Tibial nerve (tissue), 4 donors: ENCODE measurements around the gene RGS7. TPM values are rescaled to one million over a fixed set of nuclear protein-coding genes. Genes with fewer than 3 reads are reported as not detected.

ENCODE experiments used
- DNase-seq, 2 donors: peaks; one replicate each; pipeline ENCODE4 v3.0.0-alpha.2; 2019; ENCODE audit warnings: low spot score in 2 of 2
- H3K27ac ChIP-seq, 4 donors: fragments of 200-600 bp; sonication (generic) in 3 of 4; one replicate each; pipeline ENCODE4 v1.5.1; 2017 to 2019; ENCODE audit warnings: mild to moderate bottlenecking in 1 of 4
- H3K27me3 ChIP-seq, 2 donors: fragments of 200-600 bp; sonication (generic) in 1 of 2; one replicate each; pipeline versions ENCODE4 v1.5.1 to v1.6.0; 2017 to 2019
- H3K36me3 ChIP-seq, 3 donors: fragments of 200-600 bp; sonication (generic); one replicate each; pipeline ENCODE4 v1.5.1; 2018 to 2019
- H3K4me1 ChIP-seq, 4 donors: fragments of 200-600 bp; sonication (generic) in 3 of 4; one replicate each; pipeline ENCODE4 v1.5.1; 2017 to 2019
- H3K4me3 ChIP-seq, 4 donors: fragments of 200-600 bp; sonication (generic) in 3 of 4; one replicate each; pipeline ENCODE4 v1.5.1; 2017 to 2019; ENCODE audit warnings: mild to moderate bottlenecking in 1 of 4, moderate library complexity in 1 of 4
- H3K9me3 ChIP-seq, 4 donors: fragments of 200-600 bp; sonication (generic) in 3 of 4; one replicate each; pipeline ENCODE4 v1.5.1; 2017 to 2019
- EP300 ChIP-seq, 2 donors: sonication (generic); formaldehyde crosslinking; IDR thresholded peaks; one replicate each; pipeline ENCODE4 v1.6.1; 2017; ENCODE audit warnings: antibody characterized with exemption in 2 of 2, mild to moderate bottlenecking in 1 of 2
- POLR2A ChIP-seq, 2 donors: fragments of 450-650 bp; IDR thresholded peaks; one replicate each; pipeline ENCODE4 v1.6.1; 2017; ENCODE audit warnings: antibody characterized with exemption in 2 of 2, mild to moderate bottlenecking in 2 of 2, moderate library complexity in 2 of 2
- WGBS, 2 donors: methylation state at CpG; one replicate each; pipeline ENCODE4 v1.1.5; 2018; 5-methylcytosine and 5-hydroxymethylcytosine counted together
- total RNA-seq, 4 donors: library from RNA; depleted of rRNA; stranded (reverse); fragments of >200 nt; gene quantifications; one replicate each; pipeline ENCODE4 v1.1.0, GENCODE V29; 2016
- TF ChIP-seq, protein P1 (sequence below), 5 experiments: fragments of 200-600 bp in 3 of 5; fragments of 450-650 bp in 2 of 5; sonication (generic) in 3 of 5; IDR thresholded peaks; one replicate each; pipeline ENCODE4 v1.5.1; 2016 to 2019; ENCODE audit warnings: antibody characterized with exemption in 5 of 5, mild to moderate bottlenecking in 3 of 5, moderate library complexity in 2 of 5

RGS7 gene
- total RNA-seq, 4 donors from 2014 or later, result 0.39 to 1.5 (median 1.0) TPM; not detected in 1

DNA sequence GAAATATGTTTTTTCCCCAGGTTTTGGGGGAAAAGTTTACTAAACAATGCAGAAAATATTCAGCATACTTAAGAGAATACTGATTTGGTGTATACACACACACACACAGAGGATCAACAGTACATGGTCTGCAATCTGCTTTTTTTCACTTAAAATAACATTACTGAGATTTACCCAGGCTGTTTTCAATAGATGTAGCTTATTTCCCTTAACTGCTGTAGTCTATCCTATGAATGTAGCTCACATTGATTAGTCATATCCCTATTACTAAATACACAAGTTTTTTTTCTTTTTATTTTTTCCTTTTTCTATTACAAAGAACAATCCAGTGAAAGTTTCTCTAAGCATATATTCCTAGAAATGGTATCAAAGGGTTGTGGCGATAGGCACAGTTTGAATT lies 478.4 kb downstream of the RGS7 start:
- Histone ChIP-seq H3K4me3 (no peak overlapping the region), H3K27me3 (no peaks in the 10 kb centered on the region), H3K36me3 (no peaks in the 10 kb centered on the region), H3K4me1 (no peaks in the 10 kb centered on the region), H3K27ac (no peak overlapping the region), H3K9me3 (no peaks in the 10 kb centered on the region)
- TF ChIP-seq, protein P1, sequence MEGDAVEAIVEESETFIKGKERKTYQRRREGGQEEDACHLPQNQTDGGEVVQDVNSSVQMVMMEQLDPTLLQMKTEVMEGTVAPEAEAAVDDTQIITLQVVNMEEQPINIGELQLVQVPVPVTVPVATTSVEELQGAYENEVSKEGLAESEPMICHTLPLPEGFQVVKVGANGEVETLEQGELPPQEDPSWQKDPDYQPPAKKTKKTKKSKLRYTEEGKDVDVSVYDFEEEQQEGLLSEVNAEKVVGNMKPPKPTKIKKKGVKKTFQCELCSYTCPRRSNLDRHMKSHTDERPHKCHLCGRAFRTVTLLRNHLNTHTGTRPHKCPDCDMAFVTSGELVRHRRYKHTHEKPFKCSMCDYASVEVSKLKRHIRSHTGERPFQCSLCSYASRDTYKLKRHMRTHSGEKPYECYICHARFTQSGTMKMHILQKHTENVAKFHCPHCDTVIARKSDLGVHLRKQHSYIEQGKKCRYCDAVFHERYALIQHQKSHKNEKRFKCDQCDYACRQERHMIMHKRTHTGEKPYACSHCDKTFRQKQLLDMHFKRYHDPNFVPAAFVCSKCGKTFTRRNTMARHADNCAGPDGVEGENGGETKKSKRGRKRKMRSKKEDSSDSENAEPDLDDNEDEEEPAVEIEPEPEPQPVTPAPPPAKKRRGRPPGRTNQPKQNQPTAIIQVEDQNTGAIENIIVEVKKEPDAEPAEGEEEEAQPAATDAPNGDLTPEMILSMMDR (IDR thresholded peaks at IDR 0.05), result no peak
- TF ChIP-seq EP300 (IDR thresholded peaks at IDR 0.05) (no peak), POLR2A (IDR thresholded peaks at IDR 0.05) (no peak)
- 77 to 81% methylated on average over 1 of the region's 1 CpG for WGBS, 2 donors
- DNase-seq, result no peak

DNA sequence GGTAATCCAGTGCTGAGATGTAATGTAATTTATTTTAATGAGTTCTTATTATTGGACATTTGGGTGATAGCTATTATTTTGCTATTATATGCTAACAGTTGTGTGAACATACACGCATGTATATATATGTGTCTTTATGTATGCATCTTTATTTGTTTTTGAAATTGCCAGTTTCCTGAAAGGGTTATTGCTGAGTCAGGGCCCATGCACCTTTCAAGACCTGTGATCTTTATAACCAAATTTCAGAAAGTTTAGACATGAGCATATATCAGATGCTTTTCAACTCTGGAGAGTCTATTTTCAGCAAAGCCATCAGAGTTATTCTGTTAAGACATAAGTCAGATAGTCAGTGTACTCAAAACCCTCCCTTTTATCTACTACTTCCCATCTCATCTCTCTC lies 479.4 kb downstream of the RGS7 start:
- 81 to 97% methylated on average over 1 of the region's 1 CpG for WGBS, 2 donors
- Histone ChIP-seq H3K4me1 (no peaks in the 10 kb centered on the region), H3K4me3 (no peak overlapping the region), H3K36me3 (no peaks in the 10 kb centered on the region), H3K27ac (no peak overlapping the region), H3K9me3 (no peaks in the 10 kb centered on the region), H3K27me3 (no peaks in the 10 kb centered on the region)
- DNase-seq, result no peak
- TF ChIP-seq, protein P1 (IDR thresholded peaks at IDR 0.05), result no peak
- TF ChIP-seq POLR2A (IDR thresholded peaks at IDR 0.05) (no peak), EP300 (IDR thresholded peaks at IDR 0.05) (no peak)

DNA sequence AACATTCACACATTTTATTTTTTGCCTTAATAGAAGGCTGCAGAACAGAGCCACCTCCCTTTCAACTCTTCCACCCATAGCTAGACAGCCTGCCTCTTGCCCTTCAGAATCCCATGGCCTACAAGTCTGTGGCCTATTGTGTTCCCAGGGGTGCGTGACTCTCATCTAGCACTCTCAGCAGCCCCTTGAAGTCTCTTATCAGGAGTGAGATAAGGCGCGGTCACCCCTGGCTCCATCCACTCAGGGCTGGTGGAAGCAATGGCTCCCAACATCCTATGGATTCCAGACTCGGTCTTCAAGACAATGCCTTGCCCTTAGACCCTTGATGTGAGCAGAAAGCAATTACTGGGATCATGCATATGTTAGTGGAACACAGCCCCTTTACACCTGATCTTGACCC lies 480.9 kb downstream of the RGS7 start:
- no peak for DNase-seq
- Histone ChIP-seq H3K36me3 (no peaks in the 10 kb centered on the region), H3K4me1 (no peaks in the 10 kb centered on the region), H3K27me3 (no peaks in the 10 kb centered on the region), H3K9me3 (no peaks in the 10 kb centered on the region), H3K4me3 (no peak overlapping the region), H3K27ac (no peak overlapping the region)
- TF ChIP-seq EP300 (IDR thresholded peaks at IDR 0.05), result no peak
- TF ChIP-seq, protein P1 (IDR thresholded peaks at IDR 0.05), result no peak
- no peak for TF ChIP-seq POLR2A (IDR thresholded peaks at IDR 0.05)
- 91 to 93% methylated on average over 4 of the region's 4 CpGs for WGBS, 2 donors

DNA sequence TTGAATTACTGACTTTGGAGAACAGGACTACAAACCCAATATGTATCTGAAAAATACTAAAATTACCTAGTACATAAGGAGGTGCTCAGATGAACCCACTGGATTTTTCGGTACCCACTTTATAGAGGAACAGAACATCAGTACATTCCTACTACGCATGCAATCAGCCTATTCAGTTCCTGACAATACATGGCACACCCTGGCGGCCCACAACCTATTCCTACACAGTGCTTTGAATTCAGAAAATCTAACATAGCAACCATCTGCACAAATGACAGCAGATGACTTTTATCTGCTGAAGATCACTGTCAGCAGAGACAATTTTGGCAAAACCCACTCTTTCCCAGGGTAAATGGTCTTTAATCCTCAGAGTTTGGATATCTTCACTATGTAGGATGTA lies 487.9 kb downstream of the RGS7 start:
- no peaks in the 10 kb centered on the region for H3K36me3 ChIP-seq

DNA sequence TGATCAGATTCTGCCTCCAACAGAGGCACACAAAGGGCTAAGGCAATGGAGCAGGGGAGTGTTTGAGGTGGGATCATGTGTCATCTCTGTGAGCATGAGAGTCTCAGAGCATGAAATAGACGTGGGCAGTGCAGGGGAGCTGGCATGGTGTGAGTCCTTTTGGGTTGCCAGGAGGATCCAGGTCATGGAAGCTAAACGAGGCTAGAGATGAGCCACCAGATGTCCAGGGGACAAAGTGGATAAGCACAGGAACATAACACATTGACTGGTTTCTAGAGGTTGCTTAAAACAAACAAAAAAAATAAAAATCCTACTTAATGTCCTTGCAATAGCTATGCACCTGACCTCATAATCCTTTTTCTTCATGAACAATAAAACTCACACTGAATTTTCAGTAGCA lies 490.3 kb downstream of the RGS7 start:
- no peak for TF ChIP-seq EP300 (IDR thresholded peaks at IDR 0.05)
- TF ChIP-seq POLR2A (IDR thresholded peaks at IDR 0.05), result no peak
- TF ChIP-seq, protein P1 (IDR thresholded peaks at IDR 0.05), result no peak
- H3K27ac ChIP-seq, result no peak overlapping the region
- H3K36me3 ChIP-seq, result no peaks in the 10 kb centered on the region
- H3K9me3 ChIP-seq, result no peaks in the 10 kb centered on the region
- H3K4me3 ChIP-seq, result no peak overlapping the region
- no peaks in the 10 kb centered on the region for H3K4me1 ChIP-seq
- no peaks in the 10 kb centered on the region for H3K27me3 ChIP-seq
- DNase-seq, result no peak
- 62 to 71% methylated on average over 2 of the region's 2 CpGs for WGBS, 2 donors

More for the DNA sequence above, 487.9 kb downstream of the RGS7 start:
- 93% methylated on average over 3 of the region's 3 CpGs for WGBS, 2 donors
- H3K9me3 ChIP-seq, result no peaks in the 10 kb centered on the region
- no peaks in the 10 kb centered on the region for H3K27me3 ChIP-seq
- TF ChIP-seq EP300 (IDR thresholded peaks at IDR 0.05), result no peak
- TF ChIP-seq, protein P1 (IDR thresholded peaks at IDR 0.05), result no peak
- no peak for TF ChIP-seq POLR2A (IDR thresholded peaks at IDR 0.05)
- H3K4me3 ChIP-seq, result no peak overlapping the region
- no peak overlapping the region for H3K27ac ChIP-seq
- H3K4me1 ChIP-seq, result no peaks in the 10 kb centered on the region
- DNase-seq, result no peak
